Thyroid gland (tissue), 4 donors: ENCODE results near the gene PLD6.

Source experiments
- POLR2A ChIP-seq, 2 donors: fragments of 450-650 bp; IDR thresholded peaks; one replicate each; pipeline ENCODE4 v1.6.1; 2017; ENCODE audit warnings: antibody characterized with exemption in 2 of 2, mild to moderate bottlenecking in 2 of 2, moderate library complexity in 1 of 2
- TF ChIP-seq, protein P1 (sequence below), 6 experiments: fragments of 200-600 bp in 3 of 6; fragments of 450-650 bp in 3 of 6; sonication (generic) in 3 of 6; IDR thresholded peaks; one replicate each; pipeline ENCODE4 v1.5.1; 2016 to 2019; ENCODE audit warnings: antibody characterized with exemption in 6 of 6, mild to moderate bottlenecking in 2 of 6, inconsistent platforms in 1 of 6, moderate library complexity in 1 of 6

DNA sequence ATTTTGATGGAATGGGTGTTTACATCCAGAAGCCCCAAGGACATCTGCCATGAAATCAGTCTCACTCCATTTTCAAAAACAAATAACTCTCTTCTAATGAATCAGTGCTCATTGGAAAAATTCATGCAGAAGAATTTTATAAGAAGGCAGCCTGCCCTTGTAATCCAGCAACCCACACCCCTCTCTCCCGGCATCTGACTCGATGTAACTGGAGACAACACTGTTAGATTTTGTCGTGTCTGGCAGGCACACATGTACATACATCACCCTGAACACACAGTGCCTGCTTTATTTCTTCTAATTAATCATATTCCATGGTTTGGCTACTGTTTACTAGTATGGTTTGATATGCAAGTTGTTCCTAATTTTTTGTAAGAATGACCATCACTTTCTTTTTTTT, 11.9 kb upstream of the PLD6 start:
- TF ChIP-seq, protein P1, sequence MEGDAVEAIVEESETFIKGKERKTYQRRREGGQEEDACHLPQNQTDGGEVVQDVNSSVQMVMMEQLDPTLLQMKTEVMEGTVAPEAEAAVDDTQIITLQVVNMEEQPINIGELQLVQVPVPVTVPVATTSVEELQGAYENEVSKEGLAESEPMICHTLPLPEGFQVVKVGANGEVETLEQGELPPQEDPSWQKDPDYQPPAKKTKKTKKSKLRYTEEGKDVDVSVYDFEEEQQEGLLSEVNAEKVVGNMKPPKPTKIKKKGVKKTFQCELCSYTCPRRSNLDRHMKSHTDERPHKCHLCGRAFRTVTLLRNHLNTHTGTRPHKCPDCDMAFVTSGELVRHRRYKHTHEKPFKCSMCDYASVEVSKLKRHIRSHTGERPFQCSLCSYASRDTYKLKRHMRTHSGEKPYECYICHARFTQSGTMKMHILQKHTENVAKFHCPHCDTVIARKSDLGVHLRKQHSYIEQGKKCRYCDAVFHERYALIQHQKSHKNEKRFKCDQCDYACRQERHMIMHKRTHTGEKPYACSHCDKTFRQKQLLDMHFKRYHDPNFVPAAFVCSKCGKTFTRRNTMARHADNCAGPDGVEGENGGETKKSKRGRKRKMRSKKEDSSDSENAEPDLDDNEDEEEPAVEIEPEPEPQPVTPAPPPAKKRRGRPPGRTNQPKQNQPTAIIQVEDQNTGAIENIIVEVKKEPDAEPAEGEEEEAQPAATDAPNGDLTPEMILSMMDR (IDR thresholded peaks at IDR 0.05): no peak
- no peak for TF ChIP-seq POLR2A (IDR thresholded peaks at IDR 0.05)
